Measurements from ENCODE around the gene XRCC2.
"Not testable (repeated sequence)": the region's sequence is repeated elsewhere in the genome, so short reads cannot be mapped to it uniquely, and the experiment has no call there.

Gene XRCC2

GRCh38 chr7:152675759-152676636 lies at the start of gene XRCC2:
Gene XRCC2 (minus strand): TSS chr7:152676141. CDS start chr7:152676079, 62 bp downstream.
- peaks cover 0 to 34% (median 27%) of the 10 kb centered on the region in 11 experiments; a peak in 14 of 22 replicates for H3K36me3 ChIP-seq
- H3K4me2 ChIP-seq, result peak within 1 kb of the TSS; percentile 77 to 97 (median 93)
- H3K4me3 ChIP-seq, result peak within 1 kb of the TSS; percentile 85 to 98 (median 88)
- H3K9ac ChIP-seq, result peak within 1 kb of the TSS; percentile 82 to 96 (median 90)
- peaks cover 0 to 28% (median 11%) of the 10 kb centered on the region in 11 experiments; a peak in 9 of 22 replicates for H4K20me1 ChIP-seq
- no peaks in the 10 kb centered on the region for H3K27me3 ChIP-seq
- TF ChIP-seq Cebpa-rat (IDR thresholded peaks at IDR 0.05), result no peak
- H3K27ac ChIP-seq, result peak within 1 kb of the TSS; percentile 84 to 93 (median 90)
- H3K4me1 ChIP-seq, result peaks cover 10 to 21% (median 19%) of the 10 kb centered on the region in 10 experiments
- no peaks in the 10 kb centered on the region; a peak in 1 of 22 replicates for H3K9me3 ChIP-seq (replicated peaks in 1 of 11)

GRCh38 chr7:152723364-152723763 lies 47.4 kb upstream of the XRCC2 start:
- Histone ChIP-seq H3K4me1 (no peaks in the 10 kb centered on the region), H3K27ac (no peak overlapping the region), H3K9me3 (replicated peaks in 1 of 11) (peaks cover 0 to 4% (median 0%) of the 10 kb centered on the region in 11 experiments; a peak in 2 of 22 replicates), H3K27me3 (no peaks in the 10 kb centered on the region), H3K9ac (no peak overlapping the region), H3K4me3 (no peak overlapping the region), H4K20me1 (no peaks in the 10 kb centered on the region), H3K36me3 (no peaks in the 10 kb centered on the region), H3K4me2 (no peak overlapping the region)
- TF ChIP-seq Cebpa-rat (IDR thresholded peaks at IDR 0.05), result no peak

DNA sequence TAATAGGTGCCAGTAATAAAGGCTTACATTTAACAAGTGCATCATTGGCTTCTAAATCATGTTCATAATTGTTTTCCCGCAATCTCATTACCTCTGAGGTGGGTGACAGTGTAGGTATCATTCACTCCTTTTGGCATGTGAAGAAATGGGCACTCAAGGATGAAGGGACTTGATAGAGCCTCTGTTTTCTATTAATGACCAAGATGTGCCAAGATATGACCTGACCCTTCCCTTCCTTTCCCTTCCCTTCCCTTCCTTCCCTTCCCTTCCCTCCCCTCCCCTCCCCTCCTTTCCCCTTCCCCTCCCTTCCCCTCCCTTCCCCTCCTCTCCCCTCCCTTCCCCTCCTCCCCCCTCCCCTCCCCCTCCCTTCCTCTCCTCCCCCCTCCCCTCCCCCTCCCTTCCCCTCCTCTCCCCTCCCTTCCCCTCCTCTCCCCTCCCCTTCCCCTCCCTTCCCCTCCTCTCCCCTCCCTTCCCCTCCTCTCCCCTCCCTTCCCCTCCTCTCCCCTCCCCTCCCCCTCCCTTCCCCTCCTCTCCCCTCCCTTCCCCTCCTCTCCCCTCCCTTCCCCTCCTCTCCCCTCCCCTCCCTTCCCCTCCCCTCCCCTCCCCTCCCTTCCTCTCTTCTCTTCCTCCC lies 36.6 kb upstream of the XRCC2 start:
- H3K9ac ChIP-seq; H3K4me1 ChIP-seq; H4K20me1 ChIP-seq; H3K4me2 ChIP-seq; H3K27me3 ChIP-seq; H3K9me3 ChIP-seq (replicated peaks in 1 of 11); H3K27ac ChIP-seq; H3K4me3 ChIP-seq; H3K36me3 ChIP-seq: not testable (repeated sequence)

- H3K27ac ChIP-seq, result no peak overlapping the region
- H3K9ac ChIP-seq, result no peak overlapping the region
- no peak overlapping the region for H3K4me3 ChIP-seq
Observed at GRCh38 chr7:152711444-152711944, 35.6 kb upstream of the XRCC2 start.

DNA sequence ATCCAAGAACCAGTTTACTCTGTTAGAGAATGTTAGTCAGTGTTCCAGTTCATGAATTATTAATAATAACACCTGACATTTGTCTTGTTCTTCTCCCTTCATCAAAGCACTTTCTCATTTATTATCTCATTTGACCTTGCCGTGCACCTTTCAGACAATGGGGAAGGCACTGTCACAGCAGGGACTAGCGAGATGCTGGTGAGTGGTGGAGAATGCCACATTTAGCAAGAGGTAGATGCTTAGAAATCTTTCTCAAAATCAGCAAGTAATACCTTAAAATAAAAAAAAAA lies 34.2 kb upstream of the XRCC2 start:
- Histone ChIP-seq H3K27me3 (no peaks in the 10 kb centered on the region), H3K4me3 (no peak overlapping the region), H3K9ac (no peak overlapping the region), H4K20me1 (no peaks in the 10 kb centered on the region), H3K4me1 (0 out of 20 replicates have a peak, but pooled peaks cover 0 to 5% (median 0%) of the 10 kb centered on the region in 10 experiments), H3K9me3 (replicated peaks in 1 of 11) (peaks cover 9 to 15% (median 12%) of the 10 kb centered on the region in 11 experiments), H3K27ac (no peak overlapping the region), H3K36me3 (no peaks in the 10 kb centered on the region), H3K4me2 (no peak overlapping the region)
- TF ChIP-seq Cebpa-rat (IDR thresholded peaks at IDR 0.05), result no peak

More at GRCh38 chr7:152711444-152711944, 35.6 kb upstream of the XRCC2 start:
- H3K36me3 ChIP-seq, result no peaks in the 10 kb centered on the region
- H3K4me2 ChIP-seq, result no peak overlapping the region
- H4K20me1 ChIP-seq, result no peaks in the 10 kb centered on the region
- TF ChIP-seq Cebpa-rat (IDR thresholded peaks at IDR 0.05), result no peak
- no peaks in the 10 kb centered on the region for H3K27me3 ChIP-seq
- 0 out of 20 replicates have a peak, but pooled peaks cover 0 to 5% (median 0%) of the 10 kb centered on the region in 10 experiments for H3K4me1 ChIP-seq
- H3K9me3 ChIP-seq (replicated peaks in 1 of 11), result peaks cover 0 to 1% (median 0%) of the 10 kb centered on the region in 11 experiments; a peak in 2 of 22 replicates

DNA sequence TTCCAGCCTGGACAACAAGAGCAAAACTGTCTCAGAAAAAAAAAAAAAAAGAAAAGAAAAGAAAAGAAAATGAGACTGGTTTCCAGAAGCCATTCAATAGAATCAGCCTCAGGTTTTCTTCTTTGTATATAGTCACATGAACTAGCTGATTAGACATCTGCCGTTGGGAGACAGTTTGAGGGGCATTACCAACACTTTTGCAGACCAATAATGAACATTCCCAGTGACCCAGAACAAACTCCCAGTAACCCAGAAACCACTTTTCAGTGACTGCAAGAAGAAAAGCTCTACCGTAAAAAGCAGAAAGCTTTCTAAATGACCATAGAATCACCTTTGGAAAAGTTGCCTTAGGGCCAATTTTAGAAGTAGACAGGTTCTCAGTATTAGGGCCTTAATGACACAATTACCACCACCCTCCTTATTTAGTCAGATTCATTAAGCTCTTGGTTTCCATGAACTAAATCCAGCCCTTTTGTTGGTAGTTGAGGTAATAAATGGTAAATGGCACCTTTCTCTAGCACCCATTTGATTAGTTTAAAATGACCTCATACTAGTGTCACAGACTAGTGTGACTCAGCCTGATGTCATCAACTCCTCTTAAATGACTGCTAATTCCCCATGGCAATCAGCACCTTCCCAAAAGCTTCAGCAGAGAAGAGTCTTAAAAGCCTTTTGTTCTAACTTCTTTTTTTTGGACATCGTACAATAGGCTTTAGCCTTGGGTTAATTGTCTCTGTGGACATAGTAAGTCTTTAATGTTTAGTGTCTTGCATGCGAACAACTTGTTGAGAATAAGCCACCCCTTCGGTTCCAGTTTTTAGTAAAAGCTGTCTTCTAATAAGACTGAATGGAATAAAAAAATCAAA lies 33.6 kb upstream of the XRCC2 start:
- Histone ChIP-seq H4K20me1 (no peaks in the 10 kb centered on the region), H3K27ac (no peak overlapping the region), H3K9ac (no peak overlapping the region), H3K27me3 (no peaks in the 10 kb centered on the region), H3K4me2 (no peak overlapping the region), H3K4me1 (0 out of 20 replicates have a peak, but pooled peaks cover 0 to 5% (median 0%) of the 10 kb centered on the region in 10 experiments), H3K36me3 (no peaks in the 10 kb centered on the region), H3K9me3 (replicated peaks in 1 of 11) (peaks cover 14 to 21% (median 18%) of the 10 kb centered on the region in 11 experiments), H3K4me3 (no peak overlapping the region)
- no peak for TF ChIP-seq Cebpa-rat (IDR thresholded peaks at IDR 0.05)

DNA sequence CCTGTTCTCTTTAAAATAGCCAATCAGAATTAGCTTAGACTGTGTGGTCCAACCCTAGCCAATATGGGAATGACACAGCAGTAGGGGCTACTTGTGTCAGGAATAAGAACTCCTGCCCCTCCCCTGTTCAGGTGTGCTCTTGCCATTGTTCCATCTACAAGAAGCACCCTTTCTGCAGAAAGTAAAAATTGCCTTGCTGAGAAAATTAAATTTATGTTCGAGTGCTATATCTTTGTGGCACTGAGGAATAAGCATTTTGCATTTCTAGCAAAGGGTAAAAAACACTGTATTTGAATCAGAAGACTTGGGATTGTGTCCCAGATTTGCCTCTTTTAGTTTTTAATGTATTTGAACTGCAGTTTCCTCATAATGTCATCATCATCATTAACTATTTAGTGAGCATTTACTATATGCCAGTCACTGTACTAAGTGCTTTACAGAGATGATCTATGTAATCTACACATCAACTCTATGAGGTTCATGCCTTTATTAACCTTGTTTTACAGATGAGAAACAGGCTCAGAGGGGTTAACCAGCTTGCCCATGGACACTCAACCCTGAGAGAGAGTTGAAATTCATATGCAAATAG lies 28.9 kb upstream of the XRCC2 start:
- no peak for TF ChIP-seq Cebpa-rat (IDR thresholded peaks at IDR 0.05)
- Histone ChIP-seq H3K4me2 (no peak overlapping the region), H3K9ac (no peak overlapping the region)

DNA sequence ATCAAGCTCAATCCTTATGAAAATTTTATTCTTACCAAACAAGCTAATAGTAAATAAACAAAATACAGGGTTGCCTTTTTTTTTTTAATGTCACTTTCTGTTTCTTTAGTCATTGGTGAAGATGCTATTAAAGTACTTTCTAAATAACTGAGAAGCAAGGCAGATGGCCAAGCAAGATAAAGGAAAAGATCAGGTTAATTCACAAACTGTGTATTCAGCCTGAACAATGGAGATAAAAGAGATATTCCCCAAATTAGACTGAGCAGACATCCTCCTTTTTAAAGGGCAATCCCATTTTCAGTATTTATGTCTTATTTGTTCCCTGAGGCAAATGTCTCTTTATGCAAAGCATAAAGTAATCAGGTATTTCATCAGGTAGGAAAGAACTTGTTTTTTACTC lies 23.1 kb upstream of the XRCC2 start:
- Histone ChIP-seq H3K9ac (no peak overlapping the region), H3K27me3 (no peaks in the 10 kb centered on the region), H3K4me3 (no peak overlapping the region), H4K20me1 (no peaks in the 10 kb centered on the region), H3K27ac (peak overlapping the region in 3 of 11 experiments; percentile 47 to 70 (median 62); a peak in 7 of 22 replicates), H3K4me2 (peak overlapping the region in 4 of 11 experiments; percentile 50 to 72 (median 66); a peak in 6 of 22 replicates), H3K36me3 (no peaks in the 10 kb centered on the region), H3K4me1 (peaks cover 0 to 19% (median 10%) of the 10 kb centered on the region in 10 experiments; a peak in 12 of 20 replicates), H3K9me3 (replicated peaks in 1 of 11) (peaks cover 7 to 23% (median 15%) of the 10 kb centered on the region in 11 experiments)
- TF ChIP-seq Cebpa-rat (IDR thresholded peaks at IDR 0.05), result no peak

More for the DNA sequence above, 28.9 kb upstream of the XRCC2 start:
- Histone ChIP-seq H3K36me3 (no peaks in the 10 kb centered on the region), H3K9me3 (replicated peaks in 1 of 11) (peaks cover 26 to 47% (median 37%) of the 10 kb centered on the region in 11 experiments), H3K4me1 (peaks cover 0 to 6% (median 3%) of the 10 kb centered on the region in 10 experiments; a peak in 12 of 20 replicates), H3K4me3 (no peak overlapping the region), H4K20me1 (no peaks in the 10 kb centered on the region), H3K27ac (no peak overlapping the region), H3K27me3 (no peaks in the 10 kb centered on the region)

GRCh38 chr7:152697268-152697974 lies 21.5 kb upstream of the XRCC2 start:
- not testable (repeated sequence) for H3K4me3 ChIP-seq; H3K36me3 ChIP-seq; H4K20me1 ChIP-seq; H3K9ac ChIP-seq; H3K27ac ChIP-seq; H3K27me3 ChIP-seq; H3K9me3 ChIP-seq (replicated peaks in 1 of 11); H3K4me2 ChIP-seq
- H3K4me1 ChIP-seq, result peaks cover 0 to 25% (median 10%) of the 10 kb centered on the region in 10 experiments; a peak in 12 of 20 replicates

DNA sequence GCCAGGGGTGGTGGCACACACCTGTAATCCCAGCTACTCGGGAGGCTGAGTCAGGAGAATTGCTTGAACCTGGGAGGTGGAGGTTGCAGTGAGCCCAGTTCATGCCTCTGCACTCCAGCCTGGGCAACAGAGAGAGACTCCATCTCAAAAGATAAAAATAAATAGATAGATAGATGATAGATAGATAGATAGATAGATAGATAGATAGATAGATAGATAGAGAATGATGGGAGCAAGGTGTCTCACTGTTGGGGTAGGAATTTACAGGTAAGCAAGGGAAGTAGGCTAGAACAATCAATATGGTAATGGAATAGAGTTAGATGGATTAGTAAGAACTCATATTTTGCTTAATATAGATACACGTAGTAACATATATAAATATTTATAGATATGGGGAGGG lies 16.3 kb upstream of the XRCC2 start:
- not testable (repeated sequence) for H3K9ac ChIP-seq; H3K27ac ChIP-seq; H3K27me3 ChIP-seq; H3K9me3 ChIP-seq (replicated peaks in 1 of 11); H3K4me2 ChIP-seq; H4K20me1 ChIP-seq; H3K36me3 ChIP-seq; H3K4me3 ChIP-seq
- H3K4me1 ChIP-seq, result peaks cover 0 to 27% (median 8%) of the 10 kb centered on the region in 10 experiments; a peak in 13 of 20 replicates

All from BLaER1 treated with 17β-estradiol and CSF1 and Interleukin-3, amounts not matched to agents 10 nM and 100 nM (cell line).